ENCODE data around the gene KCNN3.

Gene KCNN3

DNA sequence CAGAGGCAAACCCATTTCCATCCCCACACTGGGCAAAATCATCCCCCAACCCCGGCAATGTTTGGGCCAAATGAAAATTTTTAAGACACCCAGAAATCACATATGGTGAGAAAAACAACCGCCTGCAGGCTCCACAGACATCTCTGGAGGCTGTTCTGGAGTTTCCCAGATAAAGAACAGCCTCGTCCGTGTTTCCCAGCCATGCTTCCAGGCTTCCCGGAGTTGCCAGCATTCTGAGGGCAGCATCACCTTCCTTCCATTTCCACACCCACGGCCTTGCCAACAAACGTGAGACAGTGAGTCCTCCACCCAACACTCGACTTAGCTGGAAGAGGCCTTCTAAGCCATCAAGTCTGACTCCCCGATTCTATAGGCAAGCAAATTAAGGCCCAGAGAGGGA lies 36.9 kb downstream of the KCNN3 start:
- no peaks in the 10 kb centered on the region for H3K9me3 ChIP-seq
- no peak overlapping the region for H3K4me3 ChIP-seq (ENCODE audit: low read depth in 1 of 2, low read length in 1 of 2)
- H3K27ac ChIP-seq: no peak overlapping the region
- TF ChIP-seq, protein P1, sequence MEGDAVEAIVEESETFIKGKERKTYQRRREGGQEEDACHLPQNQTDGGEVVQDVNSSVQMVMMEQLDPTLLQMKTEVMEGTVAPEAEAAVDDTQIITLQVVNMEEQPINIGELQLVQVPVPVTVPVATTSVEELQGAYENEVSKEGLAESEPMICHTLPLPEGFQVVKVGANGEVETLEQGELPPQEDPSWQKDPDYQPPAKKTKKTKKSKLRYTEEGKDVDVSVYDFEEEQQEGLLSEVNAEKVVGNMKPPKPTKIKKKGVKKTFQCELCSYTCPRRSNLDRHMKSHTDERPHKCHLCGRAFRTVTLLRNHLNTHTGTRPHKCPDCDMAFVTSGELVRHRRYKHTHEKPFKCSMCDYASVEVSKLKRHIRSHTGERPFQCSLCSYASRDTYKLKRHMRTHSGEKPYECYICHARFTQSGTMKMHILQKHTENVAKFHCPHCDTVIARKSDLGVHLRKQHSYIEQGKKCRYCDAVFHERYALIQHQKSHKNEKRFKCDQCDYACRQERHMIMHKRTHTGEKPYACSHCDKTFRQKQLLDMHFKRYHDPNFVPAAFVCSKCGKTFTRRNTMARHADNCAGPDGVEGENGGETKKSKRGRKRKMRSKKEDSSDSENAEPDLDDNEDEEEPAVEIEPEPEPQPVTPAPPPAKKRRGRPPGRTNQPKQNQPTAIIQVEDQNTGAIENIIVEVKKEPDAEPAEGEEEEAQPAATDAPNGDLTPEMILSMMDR (IDR thresholded peaks at IDR 0.05): no peak
- no peaks in the 10 kb centered on the region for H3K36me3 ChIP-seq
- no peaks in the 10 kb centered on the region for H3K4me1 ChIP-seq (ENCODE audit: control insufficient read depth in 1 of 2, insufficient read depth in 1 of 2, low read depth in 1 of 2, low read length in 1 of 2)
- no peaks in the 10 kb centered on the region for H3K27me3 ChIP-seq

DNA sequence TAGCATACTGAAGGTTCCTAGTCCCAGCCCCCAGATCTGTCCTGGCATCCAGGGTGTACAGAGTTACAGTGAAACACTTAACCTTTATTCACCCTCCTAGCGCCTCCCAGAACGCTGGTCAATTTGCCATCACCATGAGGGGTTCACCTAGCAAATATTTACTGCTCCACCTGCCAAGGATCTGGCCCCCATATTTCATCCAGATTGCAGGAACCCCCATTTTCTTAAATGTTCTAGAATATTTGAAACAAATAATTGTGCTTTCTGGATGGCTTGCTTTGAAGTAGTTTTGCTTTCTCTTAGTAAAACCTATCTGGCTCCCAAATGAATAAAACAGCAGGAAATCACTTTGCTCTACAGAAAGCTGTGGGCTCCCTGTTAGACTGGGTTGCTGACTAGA lies 37.7 kb downstream of the KCNN3 start:
- TF ChIP-seq, protein P1 (IDR thresholded peaks at IDR 0.05): no peak
- no peaks in the 10 kb centered on the region for H3K36me3 ChIP-seq
- no peaks in the 10 kb centered on the region for H3K27me3 ChIP-seq
- no peaks in the 10 kb centered on the region for H3K4me1 ChIP-seq (ENCODE audit: control insufficient read depth in 1 of 2, insufficient read depth in 1 of 2, low read depth in 1 of 2, low read length in 1 of 2)
- H3K4me3 ChIP-seq (ENCODE audit: low read depth in 1 of 2, low read length in 1 of 2): no peak overlapping the region
- no peaks in the 10 kb centered on the region for H3K9me3 ChIP-seq
- no peak overlapping the region for H3K27ac ChIP-seq

DNA sequence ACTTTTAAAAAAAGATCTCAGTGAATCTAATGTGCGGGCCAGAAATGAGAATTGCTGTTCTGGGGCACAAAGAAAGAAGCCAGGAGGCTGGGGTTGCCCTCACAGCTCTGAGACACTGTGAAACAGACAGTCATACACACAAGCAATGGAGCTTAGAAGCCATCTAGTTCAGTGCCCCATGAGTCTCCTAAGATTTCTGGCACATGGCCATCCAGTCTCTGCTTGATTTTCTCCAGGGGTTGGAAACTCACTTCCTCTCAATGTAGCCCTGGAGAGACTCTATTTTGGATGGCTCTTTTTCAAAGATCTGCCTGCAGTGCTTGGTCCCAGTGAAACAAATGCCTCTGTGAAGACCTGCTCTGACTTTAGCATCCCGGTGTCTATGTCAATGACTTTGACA lies 38.6 kb downstream of the KCNN3 start:
- no peaks in the 10 kb centered on the region for H3K36me3 ChIP-seq
- no peaks in the 10 kb centered on the region for H3K27me3 ChIP-seq
- H3K9me3 ChIP-seq: no peaks in the 10 kb centered on the region
- no peak overlapping the region for H3K27ac ChIP-seq
- no peaks in the 10 kb centered on the region for H3K4me1 ChIP-seq (ENCODE audit: control insufficient read depth in 1 of 2, insufficient read depth in 1 of 2, low read depth in 1 of 2, low read length in 1 of 2)
- H3K4me3 ChIP-seq (ENCODE audit: low read depth in 1 of 2, low read length in 1 of 2): no peak overlapping the region
- TF ChIP-seq, protein P1 (IDR thresholded peaks at IDR 0.05): no peak

DNA sequence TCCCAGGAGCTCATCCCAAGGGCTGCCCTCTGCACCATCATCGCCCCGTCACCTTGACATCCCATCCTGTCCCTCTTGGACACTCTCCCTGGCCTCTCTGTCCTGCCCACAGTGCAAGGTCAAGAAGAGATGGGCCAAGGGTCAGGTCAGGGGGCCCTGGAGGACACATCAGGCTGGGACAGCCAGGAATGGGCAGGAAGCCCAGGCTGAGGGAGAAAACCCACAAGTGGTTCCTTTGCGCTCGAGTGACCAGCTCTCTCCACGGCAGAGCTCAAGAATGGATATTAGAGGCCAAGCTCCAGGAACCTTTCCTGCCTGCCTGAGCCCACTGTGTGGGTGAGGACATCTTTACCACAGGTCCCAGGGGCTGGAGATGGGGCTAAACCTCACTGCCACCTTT lies 41.0 kb downstream of the KCNN3 start:
- no peaks in the 10 kb centered on the region for H3K4me1 ChIP-seq (ENCODE audit: control insufficient read depth in 1 of 2, insufficient read depth in 1 of 2, low read depth in 1 of 2, low read length in 1 of 2)
- no peak overlapping the region for H3K27ac ChIP-seq
- H3K36me3 ChIP-seq: no peaks in the 10 kb centered on the region
- no peaks in the 10 kb centered on the region for H3K27me3 ChIP-seq
- no peaks in the 10 kb centered on the region for H3K9me3 ChIP-seq
- H3K4me3 ChIP-seq (ENCODE audit: low read depth in 1 of 2, low read length in 1 of 2): no peak overlapping the region
- TF ChIP-seq, protein P1 (IDR thresholded peaks at IDR 0.05): no peak

DNA sequence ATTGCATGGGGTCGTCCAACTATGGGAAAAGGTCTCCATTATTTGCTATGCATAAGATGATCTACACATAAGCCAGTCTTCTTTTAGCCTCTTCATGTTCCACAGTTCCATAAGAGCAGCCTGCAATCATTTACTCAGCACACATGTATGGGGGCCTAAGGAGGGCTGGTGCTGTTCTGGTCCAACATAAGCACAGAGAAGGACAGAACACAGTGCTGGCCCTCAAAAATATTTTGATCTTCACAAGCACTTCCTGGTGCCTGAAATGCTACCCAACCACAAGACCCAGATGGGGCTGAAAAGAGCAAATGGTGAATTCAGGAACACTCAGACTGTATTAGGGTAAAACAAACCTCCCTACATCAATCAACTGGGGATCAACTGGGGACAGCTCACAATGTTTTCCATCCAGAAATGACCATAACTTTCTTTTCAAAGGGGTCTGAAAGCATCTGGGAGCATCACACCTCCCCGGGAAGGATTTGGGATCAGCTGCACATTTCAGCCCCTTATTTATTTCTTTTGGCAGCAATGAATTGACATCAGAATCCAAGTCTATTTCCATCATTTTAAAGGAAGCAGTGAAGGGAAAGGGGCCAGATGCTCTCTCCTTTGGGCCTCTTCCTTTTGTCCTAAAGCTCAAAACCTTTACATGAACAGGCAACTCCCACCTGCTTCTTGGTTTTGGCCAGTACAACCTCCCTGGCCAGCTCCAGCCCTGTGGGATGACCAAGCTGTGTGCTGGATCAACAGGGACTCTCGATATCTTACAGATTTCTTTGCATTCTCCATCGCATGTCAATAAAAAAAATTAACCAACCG lies 45.7 kb downstream of the KCNN3 start:
- H3K4me3 ChIP-seq (ENCODE audit: low read depth in 1 of 2, low read length in 1 of 2): no peak overlapping the region
- H3K4me1 ChIP-seq (ENCODE audit: control insufficient read depth in 1 of 2, insufficient read depth in 1 of 2, low read depth in 1 of 2, low read length in 1 of 2): no peaks in the 10 kb centered on the region
- TF ChIP-seq, protein P1 (IDR thresholded peaks at IDR 0.05): no peak
- H3K9me3 ChIP-seq: no peaks in the 10 kb centered on the region
- no peaks in the 10 kb centered on the region for H3K27me3 ChIP-seq
- no peak overlapping the region for H3K27ac ChIP-seq
- no peaks in the 10 kb centered on the region for H3K36me3 ChIP-seq
